Measurements from ENCODE around the gene KIF26B.
A peak's percentile ranks its signal among the peaks of the same experiment; 100 is the strongest.

Gene KIF26B

GRCh38 chr1:245173446-245174211 lies 18.8 kb downstream of the KIF26B start:
- no peak for DNase-seq

DNA sequence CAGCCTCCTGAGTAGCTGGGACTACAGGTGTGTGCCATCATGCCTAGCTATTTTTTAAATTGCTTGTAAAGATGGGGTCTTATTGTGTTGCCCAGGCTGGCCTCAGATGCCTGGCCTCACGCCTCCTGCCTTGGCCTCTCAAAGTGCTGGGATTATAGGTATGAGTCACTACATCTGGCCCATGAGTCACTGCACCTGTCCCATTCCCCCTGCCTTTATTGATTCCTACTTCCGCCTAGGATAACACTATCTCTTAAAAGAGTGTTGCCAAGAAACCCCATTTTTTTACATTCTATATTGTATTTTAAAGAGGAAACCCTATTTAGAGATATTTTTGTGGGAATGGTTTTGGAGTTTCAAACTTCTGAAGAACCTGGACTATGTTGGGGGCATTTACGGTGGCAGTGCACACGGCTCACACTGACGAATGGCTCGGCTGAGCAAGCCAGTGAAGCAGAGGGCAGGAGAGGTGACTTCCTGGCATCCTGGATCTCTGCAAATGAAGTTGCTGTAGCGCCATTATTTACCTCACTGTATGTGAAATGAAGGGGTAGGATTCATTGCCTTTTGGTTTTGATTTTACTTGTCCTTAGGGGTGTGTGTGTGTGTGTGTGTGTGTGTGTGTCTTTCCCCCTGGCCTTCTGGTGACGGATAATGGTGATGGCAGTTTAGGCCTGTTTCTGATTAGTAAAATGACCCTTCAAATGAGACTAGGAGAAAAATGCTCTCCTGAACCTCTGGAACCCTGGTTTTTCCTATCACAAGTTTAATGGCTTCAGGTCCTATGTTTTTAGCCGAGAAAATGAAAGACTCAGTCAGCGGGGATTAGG lies 22.5 kb downstream of the KIF26B start:
- no peak for DNase-seq

- no peak for DNase-seq
These were observed 24.9 kb downstream of the KIF26B start for GRCh38 chr1:245179706-245180105.

- no peak for DNase-seq
These were observed 25.8 kb downstream of the KIF26B start for GRCh38 chr1:245180496-245181157.

- DNase-seq = no peak
These were observed 26.4 kb downstream of the KIF26B start for GRCh38 chr1:245181158-245181517.

DNA sequence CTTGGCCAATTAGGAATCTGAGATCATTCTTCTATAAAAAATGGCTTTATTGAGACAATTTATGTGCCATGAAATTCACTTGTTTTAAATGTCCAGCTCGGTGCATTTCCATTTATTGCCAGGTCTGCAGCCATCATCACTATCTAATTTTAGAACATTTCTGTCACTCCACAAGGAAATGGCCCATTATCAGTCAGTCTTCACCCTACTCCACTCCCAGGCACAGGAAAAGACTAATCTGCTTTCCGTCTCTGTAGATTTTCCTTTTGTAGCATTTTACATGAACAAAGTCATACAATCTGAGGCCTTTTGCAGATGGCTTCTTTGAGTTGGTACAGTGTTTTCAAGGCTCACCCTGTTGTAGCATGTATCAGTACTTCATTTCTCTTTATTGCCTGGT lies 27.2 kb downstream of the KIF26B start:
- DNase-seq = no peak

DNA sequence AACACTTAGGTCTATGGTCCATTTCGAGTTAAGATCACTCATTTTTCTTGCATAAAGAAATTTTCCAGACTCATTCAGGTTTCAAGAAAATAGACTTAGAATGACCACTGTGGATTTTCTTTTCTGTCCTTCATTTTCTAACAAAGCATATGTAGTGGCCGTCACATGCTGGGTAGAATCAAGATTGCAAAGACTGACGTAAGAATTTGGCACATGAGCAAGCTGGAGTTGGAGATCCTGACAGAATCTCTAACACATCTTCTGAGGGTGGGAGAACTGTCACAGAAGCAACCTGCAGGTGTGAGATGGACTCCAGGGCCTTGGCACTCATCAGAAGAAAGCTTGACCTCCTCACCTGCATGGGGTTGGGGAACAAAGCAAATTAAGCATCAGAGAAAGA lies 28.6 kb downstream of the KIF26B start:
- DNase-seq = no peak

DNA sequence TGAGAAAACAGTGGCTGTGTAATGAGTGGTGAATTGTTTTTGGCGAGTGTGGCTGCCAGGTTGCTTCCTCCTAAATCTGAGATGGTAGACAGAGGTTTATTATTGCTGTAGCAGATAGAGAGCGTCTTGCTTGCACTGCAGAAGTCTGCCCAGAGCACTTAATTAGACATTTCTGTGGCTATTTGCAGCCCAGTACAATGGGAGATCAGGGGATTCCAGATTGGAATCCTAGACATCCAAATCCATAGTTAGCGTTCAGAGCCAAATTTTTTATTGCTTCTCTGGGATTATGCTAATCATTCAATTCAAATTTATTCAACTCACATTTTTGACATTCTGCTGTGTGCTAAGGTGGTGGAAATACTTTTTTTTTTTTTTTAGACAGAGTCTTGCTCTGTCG lies 30.0 kb downstream of the KIF26B start:
- no peak for DNase-seq

DNA sequence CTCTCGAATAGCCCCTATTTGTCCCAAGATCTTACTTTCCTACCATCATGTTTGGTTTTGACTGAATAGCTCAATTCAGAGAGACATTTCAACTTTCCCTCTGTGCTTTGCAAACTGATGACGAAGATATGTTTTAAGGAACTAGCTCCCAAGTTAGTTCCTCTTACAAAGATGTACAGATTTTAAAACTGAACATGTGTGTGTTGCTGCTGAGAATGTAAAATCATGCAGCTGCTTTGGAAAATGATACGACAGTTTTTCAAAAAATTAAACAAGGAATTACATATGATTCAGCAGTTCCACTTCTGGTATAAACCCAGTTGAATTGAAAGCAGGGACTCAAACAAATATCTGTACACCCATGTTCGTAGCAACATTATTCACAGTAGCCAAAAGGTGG lies 33.6 kb downstream of the KIF26B start:
- no peak for DNase-seq

GRCh38 chr1:245195398-245195797 lies 40.6 kb downstream of the KIF26B start:
- no peak for DNase-seq

- DNase-seq = no peak
These were observed 42.3 kb downstream of the KIF26B start for GRCh38 chr1:245197121-245197520.

GRCh38 chr1:245197911-245198379 lies 43.2 kb downstream of the KIF26B start:
- DNase-seq = no peak

DNA sequence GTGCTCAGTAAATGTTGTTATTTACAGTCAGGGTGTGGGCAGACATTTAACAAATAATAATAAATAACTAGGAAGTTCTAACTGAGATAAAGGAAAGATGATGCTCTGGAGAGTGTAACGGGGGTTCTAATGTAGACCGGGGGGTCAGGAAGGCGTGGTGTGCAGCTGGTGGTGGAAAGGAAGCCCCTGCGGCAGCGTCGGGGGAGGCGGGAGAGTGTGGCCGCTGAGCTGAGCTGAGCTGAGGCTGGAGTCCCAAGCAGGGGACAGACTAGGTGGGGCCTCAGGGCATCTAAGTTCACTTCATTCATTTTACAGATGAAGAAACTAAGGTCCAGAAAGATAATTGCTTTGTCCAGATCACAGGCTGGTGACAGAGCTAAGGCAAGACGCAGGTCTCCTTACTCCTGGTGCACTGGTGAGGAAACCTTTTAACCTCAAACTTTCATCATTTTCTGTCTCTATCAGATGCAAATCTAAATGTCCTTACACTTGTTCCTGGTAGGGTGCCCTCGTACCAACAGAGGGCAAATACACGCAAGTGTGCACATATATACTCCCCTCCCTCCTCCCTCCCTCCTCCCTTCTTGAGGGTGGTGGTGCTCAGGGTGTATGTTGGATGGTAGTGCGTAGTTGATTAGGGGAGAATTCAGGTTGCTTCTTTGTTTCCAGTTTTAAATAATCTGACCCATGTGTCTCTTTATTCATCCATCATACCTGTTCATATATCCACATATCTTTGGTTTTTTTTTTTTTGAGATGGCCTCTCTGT lies 44.1 kb downstream of the KIF26B start:
- no peak for DNase-seq

DNA sequence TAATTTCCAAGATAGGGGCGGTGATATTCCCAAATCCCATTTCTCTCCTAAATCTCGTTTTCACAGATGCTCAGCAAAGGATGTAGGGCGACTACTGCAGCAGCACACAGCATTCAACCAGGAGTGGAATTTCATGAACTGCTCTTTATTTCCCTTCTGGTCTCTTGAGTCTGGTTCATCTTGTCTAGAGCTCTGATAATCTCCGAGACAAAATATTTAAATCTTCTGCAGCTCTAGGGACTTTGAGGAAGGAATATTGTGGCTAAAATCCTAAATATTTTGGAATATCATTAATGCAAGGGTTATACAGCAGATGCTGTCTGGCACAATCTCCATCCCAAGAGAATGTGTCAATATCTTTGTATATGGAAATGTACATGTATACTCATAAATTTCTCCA lies 45.4 kb downstream of the KIF26B start:
- no peak for DNase-seq

DNA sequence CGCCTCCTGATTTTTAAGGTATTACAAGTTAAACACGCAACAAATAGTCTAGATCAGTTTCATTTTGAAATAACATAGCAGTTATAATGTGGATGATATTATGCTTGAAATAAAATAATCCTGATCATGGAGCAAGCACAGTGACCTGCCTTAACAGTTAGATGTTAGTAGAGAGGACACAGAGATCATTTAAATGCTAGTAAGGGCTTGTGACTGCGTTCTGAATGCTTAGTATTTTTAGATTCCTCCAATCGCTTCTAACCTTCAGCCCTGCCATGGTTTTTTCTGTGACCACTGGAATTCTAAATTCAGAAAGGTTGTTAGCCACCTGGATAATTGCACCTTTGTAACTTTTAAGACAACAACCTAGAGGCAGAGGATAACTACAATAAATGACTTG lies 46.4 kb downstream of the KIF26B start:
- no peak for DNase-seq

DNA sequence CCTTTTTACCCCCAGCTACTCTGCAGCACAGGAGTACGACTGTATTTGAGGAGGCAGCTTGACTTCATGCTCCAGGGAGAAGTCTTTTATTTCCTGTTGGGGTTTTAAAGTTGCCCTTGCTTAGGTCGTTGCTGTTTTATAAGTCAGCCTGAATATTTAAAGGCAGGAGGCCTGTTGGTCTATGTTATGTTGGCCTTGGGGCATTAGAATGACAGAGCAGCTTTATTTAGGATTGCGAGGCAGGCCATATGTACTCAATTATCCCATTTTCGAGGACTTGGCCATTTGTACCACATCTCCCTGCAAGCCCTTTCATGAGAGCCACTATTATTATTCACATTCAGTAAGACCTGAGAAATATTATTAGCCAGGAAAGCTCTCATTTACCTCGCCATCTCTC lies 47.0 kb downstream of the KIF26B start:
- DNase-seq = no peak

DNA sequence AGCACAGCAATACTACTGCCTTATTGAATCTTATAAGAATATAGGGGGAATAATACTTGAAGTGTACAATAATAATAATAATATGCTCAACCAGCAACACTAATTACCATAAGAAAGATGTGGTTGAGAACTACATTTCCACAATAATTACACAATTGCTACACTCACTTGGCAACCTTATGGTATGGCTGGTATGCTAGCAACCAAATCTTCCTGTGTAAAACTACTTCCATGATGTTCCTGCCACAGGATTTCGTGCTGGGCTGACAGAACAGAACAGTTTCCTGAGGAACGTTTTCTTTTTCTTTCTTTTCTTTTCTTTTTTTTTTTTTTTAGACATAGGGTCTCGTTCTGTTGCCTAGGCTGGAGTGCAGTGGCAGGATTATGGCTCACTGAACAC lies 50.6 kb downstream of the KIF26B start:
- DNase-seq = no peak

DNA sequence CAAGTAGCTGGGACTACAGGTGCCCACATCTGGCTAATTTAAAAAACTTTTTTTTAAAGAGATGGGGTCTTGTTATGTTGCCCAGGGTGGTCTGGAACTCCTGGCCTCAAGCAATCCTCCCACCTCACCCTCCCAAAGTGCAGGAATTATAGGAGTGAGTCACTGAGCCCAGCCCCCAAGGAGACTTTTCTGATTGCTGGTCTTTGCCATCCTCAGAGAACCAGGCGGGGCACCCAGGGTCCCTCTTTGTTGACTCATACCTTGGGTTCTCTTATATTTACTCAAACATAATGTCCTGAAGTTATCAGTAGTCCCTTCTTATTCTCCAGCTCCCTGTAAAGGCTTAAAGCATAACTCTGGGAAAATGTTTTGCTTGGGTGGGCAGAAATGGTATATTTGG lies 51.1 kb downstream of the KIF26B start:
- DNase-seq = no peak

- DNase-seq = no peak
These were observed 52.4 kb downstream of the KIF26B start for GRCh38 chr1:245207056-245207638.

- DNase-seq = no peak
These were observed 53.0 kb downstream of the KIF26B start for GRCh38 chr1:245207801-245208200.

DNA sequence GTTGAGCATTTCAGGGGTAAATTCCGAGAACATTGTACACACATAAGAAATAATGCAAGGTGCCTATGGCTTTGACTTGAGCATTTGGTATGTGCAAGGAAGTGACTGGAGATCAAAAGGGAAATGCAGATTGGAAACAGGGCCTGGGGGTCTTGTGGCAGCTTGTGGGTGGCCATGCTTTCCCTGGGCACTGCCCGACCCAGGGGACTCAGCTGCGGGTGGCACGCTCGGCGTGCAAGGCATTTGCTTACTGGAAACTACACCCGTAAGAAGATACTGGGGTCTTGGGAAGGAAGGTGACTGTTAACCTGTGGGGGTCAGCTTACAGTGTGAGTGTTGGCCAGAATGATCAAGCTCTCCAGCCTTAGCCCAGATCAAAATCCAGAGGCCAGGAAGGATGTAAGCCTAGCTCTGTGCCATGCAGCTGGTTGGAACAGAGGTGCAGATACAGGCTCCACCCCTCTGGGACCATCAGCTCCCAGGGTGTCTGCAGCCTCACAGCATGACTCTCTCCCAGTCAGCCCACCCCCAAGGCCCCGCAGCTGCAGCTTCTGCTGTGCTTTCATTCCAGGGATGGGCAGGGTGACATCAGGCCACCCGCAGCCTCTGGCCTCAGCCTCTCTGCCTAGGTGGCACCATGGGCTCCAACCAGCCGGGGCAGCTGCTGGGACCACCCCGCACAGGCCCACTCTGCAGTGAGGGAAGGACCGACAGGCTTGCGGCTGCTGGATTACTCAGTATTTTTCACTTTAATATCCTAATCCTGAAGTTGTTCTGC lies 55.1 kb downstream of the KIF26B start:
- peak; percentile 16 for DNase-seq
